GM04503 (cell line): ENCODE data around the gene CHST11.

Experiments used
- DNase-seq: peaks from one replicate; pipeline ENCODE4 v3.0.0-alpha.2; 2012; ENCODE audit warnings: low read depth

Gene CHST11

DNA sequence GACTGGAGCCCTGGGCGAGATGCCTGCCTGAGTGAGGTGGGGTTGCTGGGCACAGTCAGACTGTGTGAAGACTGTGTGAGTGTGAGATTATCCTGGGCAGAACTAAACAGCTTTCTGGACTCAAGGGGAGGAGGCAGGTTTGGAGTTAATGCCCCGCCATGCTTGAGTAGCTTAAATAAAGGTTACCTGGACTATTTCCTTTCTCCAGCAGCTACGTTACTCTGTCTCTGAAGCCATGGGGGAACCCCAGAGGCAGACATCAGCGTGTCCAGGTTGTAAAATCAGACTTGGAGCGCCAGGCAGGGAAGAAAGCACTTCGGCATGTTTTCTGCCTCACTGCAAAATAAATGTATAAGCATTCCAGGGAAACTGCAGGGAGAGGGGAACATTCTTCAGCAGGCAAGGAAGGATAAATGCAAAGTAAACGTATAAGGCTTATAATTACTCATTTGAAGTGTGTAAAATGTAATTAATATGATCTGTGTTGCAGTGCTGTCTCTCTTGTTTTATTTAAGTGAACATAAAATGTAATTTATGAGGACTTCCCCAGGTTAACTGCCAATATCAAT, 129.7 kb downstream of the CHST11 start:
- no peak for DNase-seq

GRCh38 chr12:104588047-104588920, 131.5 kb downstream of the CHST11 start:
- no peak for DNase-seq

DNA sequence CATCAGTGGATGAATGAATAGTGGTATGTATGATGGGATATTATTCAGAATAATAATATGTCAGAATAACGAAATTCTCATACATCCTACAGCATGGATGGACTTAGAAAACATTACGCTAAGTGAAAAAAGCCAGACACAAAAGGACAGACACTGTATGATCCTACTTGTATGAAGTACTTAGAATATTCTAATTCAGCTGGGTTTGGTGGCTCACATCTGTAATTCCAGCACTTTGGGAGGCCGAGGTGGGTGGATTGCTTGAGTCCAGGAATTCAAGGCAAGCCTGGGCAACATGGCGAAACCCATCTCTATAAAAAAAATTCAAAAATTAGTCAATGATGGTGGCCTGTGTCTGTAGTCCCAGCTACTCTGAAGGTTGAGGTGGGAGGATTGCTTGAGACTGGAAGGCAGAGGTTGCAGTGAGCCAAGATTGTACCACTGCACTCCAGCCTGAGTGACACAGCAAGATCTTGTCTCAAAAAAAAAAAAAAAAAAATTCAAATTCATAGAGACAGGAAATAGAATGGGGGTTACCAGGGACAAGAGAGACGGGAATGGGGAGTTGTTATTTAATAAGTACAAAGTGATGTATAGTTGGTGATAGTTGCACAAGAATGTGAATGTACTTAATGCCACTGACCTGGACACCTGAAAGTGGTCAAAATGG, 132.3 kb downstream of the CHST11 start:
- no peak for DNase-seq

DNA sequence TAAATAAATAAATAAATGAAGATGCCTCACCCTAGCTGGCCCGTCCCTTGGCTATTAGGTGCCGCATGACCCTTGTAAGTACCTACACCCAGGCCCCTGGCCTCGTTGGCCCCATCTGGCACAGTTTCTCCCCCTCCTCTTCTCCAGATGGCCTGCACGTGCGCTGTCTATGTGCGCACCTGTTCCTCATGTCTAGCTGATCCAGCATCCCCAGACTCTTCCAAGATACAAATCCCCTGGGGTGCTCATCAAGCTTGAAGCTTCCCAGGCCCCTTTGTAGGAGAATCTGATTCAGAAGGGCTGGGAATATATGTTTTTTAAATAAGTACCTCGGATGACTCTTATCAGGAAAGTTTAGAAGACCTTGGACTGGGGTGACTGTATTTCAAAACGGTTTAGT, 133.3 kb downstream of the CHST11 start:
- no peak for DNase-seq

GRCh38 chr12:104591257-104591885, 134.6 kb downstream of the CHST11 start:
- DNase-seq, result no peak

GRCh38 chr12:104593482-104593881, 136.7 kb downstream of the CHST11 start:
- DNase-seq, result no peak

DNA sequence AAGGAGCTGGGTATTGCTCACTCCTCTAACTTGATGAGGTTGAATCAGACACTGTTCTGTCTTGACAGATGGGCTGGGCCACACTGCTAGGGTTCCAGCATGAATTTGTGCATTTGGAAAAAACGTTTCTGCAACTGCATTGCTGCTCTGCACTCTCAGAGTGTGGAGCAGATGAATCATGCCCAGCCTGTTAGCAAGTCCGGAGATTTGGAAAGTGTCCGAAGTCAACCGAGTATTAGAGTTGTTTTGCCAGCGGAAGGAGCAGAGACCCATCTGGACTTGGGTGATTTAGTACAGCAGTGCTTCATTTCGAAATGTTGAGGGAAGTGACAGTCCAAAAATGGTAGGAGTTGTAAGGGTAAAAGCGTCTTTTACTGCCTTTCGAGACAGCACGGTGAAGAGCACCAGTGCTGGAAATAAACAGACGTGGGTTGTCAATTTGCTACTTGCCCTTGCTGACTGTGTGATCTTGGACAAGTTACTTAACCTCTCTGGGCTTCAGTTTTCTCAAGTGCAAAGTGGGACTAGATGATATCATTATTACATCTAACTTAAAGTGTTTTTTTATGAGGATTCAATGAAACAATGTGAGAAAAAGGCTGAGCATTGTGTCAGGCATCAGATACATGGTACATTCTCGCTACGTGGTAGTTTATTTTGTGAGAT, 139.5 kb downstream of the CHST11 start:
- DNase-seq, result peak; percentile 93

GRCh38 chr12:104596898-104597843, 140.4 kb downstream of the CHST11 start:
- no peak for DNase-seq

DNA sequence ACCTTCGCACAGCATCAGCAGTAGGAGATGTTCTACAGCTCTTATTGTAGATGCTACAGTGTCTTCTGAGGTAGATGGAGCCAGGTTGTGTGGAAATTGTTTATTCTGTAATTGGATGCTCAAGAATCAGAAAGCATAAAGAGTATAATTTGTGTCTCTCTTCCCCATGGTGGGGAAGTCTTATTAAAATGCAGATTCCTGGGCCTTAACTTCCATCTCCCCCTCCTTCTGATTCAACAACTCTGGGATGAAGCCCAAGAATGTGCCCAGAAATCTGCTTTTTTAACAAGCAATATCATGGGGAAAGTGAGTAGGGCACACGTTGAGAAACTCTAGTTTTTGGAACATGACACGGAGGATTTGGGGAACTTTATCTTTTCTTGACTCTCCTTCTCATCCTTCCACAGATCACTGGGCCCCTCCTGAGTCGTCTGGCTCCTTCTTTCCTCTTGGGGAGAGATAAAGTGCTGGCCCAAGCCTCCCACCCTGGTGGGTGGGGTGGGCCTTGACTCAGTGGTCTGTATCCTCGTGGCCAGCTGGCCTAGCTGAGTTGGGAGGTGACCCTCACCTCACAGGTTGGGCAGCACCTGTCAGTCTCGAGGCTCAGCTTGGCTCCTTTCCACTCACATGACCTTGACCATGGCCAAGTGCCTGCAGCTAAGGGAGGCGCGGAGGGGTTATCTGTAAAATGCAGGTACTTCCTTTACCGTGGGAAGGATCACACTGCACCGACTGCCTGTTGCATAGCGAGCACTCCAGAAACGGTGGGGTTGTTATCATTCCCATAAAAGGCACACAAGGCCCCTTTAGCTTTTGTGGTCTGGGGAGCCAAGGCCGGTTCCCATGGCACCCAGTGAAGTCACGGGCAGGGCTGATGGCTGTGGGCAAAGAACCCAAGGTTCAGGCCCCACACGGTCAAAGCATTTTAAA, 141.9 kb downstream of the CHST11 start:
- DNase-seq, result no peak

DNA sequence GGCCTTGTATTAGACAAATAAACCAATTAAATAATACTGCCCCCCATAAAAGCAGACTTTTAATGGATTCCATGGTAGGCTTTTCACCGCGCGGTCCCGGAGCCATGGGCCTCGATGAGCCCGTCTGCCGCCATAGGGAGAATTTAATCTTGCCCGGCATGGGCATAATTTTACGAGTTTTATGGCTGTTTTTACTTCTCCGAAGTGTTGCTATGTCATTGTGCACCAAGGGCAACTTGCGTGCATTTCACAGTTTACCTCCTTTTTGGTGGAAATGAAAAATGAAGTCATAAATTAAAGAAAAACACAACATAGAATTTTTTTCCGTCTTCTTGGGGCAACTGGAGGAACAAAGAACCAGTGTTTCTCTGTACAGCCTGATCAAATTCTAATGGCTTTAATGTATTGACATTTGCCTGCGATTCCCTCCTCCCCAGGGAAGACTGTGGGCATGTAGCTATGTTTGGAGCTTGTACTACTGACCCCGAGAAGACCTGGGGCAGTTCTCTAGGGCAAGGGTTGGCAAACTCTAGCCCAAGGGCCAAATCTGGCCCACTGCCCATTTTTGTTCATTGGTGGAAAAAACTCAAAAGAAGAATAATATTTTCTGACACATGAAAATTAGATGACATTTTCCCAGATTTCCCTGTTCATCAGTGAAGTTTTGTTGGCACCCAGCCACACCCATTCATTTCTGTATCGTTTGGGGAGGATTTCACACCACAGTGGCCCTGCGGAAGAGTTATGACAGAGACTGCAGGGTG, 142.7 kb downstream of the CHST11 start:
- DNase-seq, result no peak

DNA sequence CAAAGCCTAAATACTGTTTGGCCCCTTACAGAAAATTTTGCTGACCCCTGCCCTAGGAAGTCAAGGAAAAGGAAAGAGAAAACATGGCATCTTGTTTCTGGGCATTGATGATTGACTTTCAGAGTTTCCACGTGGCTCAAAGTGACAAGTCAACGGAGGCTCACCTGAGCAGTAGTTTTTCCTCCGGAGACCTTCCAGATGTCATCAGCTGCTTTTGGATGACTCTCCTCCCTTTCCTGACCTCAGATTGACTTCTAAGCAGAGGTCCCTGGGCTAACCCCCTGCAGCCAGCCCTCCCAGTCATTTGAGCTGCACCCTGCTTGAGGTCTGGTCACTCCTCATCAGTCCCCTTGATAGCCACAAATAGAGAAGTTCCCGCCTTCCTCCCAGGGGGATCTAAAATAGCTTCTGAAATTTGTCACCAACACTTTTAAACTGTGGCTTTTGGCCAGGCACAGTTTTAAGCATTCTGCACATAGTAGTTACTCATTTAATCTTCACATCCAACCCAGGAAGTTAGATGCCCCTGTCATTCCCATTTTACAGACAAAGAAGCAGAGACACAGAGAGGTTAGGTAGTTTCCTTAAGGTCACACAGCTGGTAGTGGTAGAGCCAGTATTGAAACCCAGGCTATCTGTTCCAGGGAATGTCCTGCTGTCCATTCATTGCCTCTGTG, 143.4 kb downstream of the CHST11 start:
- no peak for DNase-seq

GRCh38 chr12:104600790-104601739, 144.3 kb downstream of the CHST11 start:
- DNase-seq, result no peak

GRCh38 chr12:104602406-104602805, 145.7 kb downstream of the CHST11 start:
- DNase-seq, result no peak

GRCh38 chr12:104602896-104603295, 146.1 kb downstream of the CHST11 start:
- no peak for DNase-seq

- no peak for DNase-seq
Observed at GRCh38 chr12:104603545-104603973, 146.8 kb downstream of the CHST11 start.

GRCh38 chr12:104604070-104604994, 147.6 kb downstream of the CHST11 start:
- peak; percentile 84 for DNase-seq
